GM19395 (cell line): Measurements from ENCODE around the gene IFNE.
A peak's percentile ranks its signal among the peaks of the same experiment; 100 is the strongest.

ENCODE experiments used
- ATAC-seq: cut with Tn5 transposase; IDR thresholded peaks from one replicate; pipeline ENCODE4 v1.9.1; 2021; ENCODE audit warnings: mild to moderate bottlenecking, moderate library complexity; ENCODE audit not compliant: unreplicated experiment

The IFNE gene, protein sequence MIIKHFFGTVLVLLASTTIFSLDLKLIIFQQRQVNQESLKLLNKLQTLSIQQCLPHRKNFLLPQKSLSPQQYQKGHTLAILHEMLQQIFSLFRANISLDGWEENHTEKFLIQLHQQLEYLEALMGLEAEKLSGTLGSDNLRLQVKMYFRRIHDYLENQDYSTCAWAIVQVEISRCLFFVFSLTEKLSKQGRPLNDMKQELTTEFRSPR

DNA sequence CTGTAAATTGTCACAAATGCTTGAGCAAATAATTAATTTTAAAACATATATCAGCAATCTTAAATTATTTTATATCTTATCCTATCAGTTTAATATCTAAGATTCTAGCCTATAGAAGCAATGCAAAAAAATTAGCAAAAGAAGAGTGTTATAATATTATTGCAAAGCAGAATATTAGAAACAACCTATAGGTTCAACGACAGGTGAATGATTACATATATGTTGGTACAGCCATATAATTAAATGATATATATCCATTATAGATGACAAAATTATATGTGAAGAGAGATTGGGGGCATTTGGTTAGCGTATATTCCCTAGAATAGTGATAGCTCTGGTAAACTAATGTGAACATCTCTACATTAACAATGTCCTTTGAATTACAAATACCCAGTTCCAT, at the start of gene IFNE:
TSS of gene IFNE (minus strand) at position 101 of the 400 bp plus-strand sequence. CDS start 619 bp downstream, outside the sequence.
- ATAC-seq: no peak

DNA sequence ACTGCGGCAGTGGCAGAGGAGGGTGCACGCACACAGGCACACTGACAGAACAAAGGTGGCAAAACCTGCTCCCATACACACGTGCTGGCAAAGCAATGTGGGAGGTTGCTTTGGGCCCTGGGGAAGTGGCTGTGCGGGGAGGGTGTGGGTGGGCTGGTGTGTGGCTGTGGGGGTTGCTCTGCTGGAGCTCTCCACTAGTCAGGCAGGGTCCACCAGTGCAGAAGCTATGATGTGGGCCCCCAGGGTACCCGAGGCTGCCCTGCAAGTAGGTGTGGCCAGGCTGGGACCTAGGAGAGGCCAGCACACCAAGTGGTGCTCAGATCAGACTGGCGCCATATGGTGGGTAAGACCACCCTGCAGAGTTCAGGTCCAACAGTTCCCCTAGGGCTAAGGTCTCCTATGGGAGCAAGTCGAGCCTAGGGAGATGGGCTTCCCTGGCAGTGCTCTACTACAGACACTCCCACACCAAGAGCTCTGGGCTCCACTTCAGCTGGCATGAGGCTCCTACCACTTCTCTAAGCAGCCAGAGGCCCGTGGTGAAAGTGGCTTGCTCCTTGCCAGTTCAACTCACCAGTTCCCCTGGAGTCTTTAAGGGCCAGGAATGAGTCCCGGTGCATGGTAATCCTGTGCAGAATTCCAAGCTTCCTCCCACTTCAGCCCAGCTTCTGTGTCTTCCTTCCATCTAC, 46.2 kb upstream of the IFNE start:
- ATAC-seq: no peak

DNA sequence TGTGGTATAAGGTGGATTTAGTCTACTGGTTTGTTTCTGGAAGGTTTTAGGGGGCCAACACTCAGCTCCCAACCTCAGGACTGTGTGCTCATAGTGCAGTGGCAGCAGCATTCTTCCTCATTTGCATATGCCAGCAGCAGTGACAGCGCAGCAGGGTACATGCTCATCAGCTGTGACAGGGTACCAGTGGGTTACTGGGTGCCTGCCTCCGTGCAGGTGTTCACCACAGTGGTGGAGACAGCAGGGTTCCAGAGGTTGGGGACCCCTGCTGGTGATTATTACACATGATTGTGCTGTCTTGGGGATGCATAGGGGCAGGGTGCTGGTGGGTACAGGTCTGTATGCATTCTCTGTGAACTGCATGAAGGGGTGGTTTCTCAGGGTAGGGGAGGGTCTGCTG, 45.5 kb upstream of the IFNE start:
- peak; percentile 57 for ATAC-seq

DNA sequence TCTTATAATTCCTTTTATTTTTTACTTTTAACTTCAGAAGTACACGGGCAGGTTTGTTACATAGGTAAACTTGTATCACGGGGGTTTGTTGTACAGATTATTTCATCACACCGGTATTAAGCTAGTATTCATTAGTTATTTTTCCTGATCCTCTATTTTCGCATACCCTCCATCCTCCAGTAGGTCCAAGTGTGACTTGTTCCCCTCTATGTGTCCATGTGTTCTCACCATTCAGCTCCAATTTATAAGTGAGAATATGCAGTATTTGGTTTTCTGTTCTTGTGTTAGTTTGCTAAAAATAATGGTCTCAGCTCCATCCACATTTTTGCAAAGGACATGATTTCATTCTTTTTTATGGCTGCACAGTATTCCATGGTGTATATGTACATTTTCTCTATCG, 43.1 kb upstream of the IFNE start:
- ATAC-seq: no peak

DNA sequence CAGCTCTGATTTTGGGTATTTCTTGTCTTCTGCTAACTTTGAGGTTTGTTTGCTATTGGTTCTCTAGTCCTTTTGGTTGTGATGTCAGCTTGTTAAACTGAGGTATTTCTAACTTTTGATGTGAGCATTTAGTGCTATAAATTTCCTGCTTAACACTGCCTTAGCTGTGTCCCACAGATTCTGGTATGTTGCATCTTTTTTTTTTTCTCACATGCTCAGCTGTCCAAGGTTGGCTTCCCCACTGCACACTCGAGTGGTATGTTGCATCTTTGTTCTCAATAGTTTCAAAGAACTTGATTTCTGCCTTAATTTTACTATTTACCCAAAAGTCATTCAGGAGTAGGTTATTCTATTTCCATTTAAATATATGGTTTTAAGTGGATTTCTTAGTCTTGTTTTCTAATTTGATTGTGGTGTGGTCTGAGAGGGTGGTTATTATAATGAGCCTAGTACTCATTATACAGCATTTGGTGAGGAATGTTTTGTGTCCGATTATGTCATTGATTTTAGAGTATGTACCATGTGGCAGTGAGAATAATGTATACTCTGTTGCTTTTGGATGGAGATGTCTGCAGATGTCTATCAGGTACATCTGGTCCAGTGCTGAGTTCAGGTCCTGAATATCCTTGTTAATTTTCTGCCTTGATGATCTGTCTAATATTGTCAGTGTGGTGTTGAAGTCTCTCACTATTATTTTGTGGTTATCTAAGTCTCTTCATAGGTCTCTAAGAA, 42.2 kb upstream of the IFNE start:
- ATAC-seq: no peak

DNA sequence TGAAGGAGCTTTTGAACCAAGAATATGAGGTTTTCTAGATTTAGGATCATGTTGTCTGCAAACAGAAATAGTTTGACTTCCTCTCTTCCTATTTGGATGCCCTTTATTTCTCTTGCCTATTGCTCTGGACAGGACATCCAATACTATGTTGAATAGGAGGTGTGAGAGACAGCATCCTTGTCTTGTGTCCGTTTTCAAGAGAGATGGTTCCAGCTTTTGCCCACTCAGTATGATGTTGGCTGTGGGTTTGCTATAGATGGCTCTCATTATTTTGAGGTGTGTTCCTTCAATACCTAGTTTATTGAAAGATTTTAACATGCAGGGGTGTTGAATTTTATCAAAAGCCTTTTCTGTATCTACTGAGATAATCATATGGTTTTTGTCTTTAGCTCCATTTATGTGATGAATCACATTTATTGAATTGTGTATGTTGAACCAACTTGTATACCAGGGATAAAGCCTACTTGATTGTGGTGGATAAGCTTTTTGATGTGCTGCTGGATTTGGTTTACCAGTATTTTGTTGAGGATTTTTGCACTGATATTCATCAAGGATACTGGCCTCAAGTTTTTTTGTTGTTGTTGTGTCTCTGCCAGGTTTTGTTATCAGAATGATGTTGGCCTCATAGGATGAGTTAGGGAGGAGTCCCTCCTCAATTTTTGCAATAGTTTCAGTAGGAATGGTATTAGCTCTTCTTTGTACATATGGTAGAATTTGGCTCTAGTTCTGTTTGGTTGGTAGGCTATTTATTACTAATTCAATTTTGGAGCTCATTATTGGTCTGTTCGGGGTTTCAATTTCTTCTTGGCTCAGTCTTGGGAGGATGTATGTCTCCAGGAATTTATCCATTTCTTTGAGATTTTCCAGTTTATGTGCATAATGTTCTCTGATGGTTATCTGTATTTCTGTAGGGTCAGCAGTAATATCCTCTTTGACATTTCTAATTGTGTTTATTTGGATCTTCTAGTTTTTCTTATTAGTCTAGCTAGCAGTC, 41.2 kb upstream of the IFNE start:
- ATAC-seq: no peak

DNA sequence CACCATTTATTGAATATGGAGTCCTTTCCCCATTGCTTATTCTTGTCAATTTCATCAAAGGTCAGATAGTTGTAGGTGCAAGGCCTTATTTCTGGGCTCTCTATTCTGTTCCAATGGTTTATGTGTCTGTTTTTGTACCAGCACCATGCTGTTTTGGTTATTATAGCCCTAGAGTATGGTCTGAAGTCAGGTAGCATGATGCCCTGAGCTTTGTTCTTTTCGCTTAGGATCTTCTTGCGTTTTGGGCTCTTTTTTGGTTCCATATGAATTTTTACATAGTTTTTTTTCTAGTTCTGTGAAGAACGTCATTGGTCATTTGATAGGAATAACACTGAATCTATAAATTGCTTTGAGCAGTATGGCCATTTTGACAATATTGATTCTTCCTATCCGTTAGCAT, 40.2 kb upstream of the IFNE start:
- ATAC-seq: no peak

DNA sequence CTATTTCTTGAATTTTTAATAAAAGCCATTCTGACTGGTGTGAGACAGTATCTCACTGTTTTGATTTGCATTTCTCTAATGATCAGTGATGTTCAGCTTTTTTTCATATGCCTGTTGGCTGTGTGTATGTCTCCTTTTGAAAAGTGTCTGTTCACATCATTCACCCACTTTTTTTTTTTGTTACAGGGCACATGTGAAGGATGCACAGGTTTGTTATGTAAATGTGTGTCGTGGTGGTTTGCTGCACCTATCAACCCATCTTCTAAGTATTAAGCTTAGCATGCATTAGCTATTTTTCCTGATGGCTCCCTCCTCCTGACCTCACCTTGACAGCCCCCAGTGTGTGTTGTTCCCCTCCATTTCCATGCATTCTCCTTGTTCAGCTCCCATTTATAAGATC, 39.3 kb upstream of the IFNE start:
- ATAC-seq: no peak

DNA sequence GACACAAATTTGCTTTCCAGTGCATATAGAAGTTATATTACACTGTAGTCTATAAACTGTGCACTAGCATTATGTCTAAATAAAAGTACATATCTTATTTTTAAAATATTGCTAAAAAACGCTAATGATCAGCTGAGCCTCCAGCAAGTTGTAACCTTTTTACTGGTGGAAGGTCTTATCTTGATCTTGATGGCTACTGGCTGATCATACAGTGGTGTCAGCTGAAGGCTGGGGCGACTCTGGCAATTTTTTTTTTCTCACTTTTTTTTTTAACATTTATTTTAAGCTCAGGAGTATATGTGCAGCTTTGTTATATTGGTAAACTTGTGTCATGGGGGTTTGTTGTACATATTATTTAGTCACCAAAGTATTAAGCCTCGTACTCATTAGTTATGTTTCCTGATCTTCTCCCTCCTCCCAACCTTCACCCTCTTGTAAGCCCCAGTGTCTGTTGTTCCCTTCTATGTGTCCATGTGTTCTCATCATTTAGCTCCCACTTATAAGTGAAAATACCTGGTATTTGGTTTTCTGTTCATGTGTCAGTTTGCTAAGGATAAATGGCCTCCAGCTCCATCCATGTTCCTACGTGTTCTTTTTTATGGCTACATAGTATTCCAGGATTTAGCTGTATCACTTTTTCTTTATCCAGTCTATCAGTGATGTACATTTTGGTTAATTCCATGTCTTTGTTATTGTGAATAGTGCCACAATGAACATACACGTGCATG, 38.6 kb upstream of the IFNE start:
- no peak for ATAC-seq

DNA sequence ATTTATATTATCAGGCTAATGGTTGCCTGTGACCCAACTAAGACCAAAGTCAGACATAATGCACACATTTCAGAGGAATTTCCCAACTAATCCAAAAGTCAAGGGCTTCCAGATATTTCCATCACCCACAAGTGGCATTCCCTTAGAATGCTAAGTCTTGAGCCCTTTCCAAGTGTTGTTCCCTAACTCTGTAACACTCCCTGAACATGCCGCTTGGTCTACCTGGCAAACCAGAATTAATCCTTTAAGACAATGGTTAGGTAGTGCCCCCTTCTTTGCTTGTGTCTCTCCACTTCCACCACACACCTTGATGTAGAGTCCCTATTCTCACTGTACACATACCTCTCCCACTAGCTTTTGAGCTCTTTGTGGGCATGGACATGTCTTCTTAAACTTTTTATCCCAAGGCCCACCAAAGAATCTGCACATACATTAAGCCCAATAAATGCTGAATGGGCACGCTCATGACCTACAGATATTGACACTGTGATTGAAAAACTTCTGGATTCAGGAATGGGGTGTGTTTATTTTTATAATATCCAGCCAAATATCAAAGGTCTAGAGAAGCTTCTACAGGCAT, 37.8 kb upstream of the IFNE start:
- ATAC-seq: no peak

DNA sequence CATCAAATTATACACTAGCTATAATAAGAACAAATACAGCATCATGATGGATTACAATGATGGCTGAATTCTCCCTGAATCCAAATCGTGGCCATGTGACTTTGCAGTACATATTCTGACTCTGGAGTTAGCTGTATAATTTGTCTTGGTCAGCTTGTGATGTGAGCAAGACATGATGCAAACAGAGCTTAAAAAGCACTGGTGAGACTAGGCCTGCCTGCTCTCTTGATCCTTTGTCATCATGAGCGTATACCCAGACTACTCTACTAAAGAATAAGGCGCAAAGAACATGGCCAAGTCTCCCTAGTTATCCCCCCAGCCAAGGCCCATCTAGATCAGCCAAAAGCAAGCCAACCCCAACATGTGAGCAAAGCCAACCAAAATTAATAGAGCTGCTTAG, 34.7 kb upstream of the IFNE start:
- no peak for ATAC-seq

DNA sequence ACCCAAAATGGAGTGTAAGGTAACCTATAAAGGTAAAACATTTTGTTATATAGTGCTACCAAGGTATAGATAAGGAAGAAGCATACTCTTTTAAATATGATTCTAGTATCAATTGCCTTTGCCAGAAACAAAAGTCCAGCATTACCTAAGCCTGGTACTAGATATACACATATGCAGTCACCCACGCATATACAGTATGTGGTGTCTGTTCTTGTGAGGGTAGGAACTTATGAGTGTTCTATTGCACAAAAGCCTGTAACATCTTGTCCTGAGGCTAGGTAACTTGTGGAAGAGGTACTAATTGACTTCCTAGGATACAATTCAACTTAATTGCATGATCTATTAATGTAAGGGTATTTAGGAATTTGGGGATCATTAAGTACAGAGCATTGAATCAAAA, 31.3 kb upstream of the IFNE start:
- ATAC-seq: no peak

DNA sequence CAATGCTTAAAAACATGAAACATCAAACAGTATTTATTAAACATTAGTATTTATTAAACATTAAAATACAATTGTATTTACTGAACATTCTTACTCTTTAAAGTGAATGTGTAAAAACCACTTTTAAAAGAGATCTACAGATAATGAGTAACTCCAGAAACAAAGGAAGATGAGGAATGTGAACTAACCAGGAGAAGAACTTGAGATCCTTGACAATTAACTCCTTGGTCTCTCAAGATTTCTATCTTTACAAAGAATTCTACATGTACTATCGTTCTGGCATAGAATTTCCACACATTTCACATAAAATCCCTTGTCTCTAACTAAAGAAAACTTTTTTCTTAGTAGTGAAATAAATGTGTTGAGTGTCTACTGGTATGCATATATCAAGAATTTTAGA, 28.7 kb upstream of the IFNE start:
- no peak for ATAC-seq

DNA sequence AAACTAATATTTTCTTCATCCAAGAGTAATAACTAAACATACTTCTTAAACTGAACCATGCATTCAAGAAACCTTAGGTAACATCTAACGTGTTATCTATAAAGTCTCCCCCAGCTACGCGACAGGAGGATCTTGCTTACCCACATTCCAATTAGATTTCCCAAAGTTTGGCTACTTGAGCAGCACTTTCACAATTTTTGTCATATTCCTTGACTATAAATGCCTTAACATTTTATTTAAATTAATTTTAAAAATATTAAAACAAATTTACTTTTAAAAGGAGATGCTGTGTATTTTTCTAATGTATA, 25.3 kb upstream of the IFNE start:
- no peak for ATAC-seq

DNA sequence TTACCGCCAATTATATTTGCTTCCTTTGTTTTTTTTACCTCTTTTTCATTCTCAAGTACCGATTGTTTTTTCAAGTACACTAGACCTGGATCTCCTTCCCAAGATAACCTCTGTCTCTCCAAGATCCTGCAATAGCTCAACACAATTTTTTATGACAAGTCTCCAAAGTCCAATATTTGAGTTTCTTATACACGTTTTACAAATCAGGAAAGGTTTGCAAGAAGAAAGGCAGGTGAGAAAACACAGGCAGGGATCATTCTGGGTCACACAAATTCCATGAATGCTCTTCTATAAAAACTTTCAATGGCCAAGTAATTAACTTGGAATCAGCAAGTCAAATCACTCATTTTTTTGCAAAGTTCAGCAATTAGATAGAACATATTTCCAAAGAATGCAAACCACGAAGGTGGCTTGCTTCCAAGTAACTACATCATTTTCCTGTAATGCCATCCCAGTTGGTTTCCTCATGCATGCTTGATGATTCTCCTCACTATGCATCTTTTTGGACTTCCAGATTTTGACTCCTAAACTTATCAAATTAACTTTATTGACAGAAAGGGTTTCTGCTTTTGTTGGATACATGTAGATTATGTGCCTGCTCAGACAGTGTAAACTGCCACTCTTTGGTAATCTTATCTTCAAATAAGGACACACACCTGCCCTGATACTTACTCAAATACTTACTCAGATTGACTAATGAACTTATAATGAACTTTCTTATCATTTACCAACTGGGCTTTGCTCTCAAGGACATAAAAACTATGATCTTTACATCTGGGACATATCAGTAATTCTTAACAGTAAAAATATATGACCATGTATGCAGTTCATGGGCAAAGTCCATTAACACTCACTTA, 24.7 kb upstream of the IFNE start:
- no peak for ATAC-seq

DNA sequence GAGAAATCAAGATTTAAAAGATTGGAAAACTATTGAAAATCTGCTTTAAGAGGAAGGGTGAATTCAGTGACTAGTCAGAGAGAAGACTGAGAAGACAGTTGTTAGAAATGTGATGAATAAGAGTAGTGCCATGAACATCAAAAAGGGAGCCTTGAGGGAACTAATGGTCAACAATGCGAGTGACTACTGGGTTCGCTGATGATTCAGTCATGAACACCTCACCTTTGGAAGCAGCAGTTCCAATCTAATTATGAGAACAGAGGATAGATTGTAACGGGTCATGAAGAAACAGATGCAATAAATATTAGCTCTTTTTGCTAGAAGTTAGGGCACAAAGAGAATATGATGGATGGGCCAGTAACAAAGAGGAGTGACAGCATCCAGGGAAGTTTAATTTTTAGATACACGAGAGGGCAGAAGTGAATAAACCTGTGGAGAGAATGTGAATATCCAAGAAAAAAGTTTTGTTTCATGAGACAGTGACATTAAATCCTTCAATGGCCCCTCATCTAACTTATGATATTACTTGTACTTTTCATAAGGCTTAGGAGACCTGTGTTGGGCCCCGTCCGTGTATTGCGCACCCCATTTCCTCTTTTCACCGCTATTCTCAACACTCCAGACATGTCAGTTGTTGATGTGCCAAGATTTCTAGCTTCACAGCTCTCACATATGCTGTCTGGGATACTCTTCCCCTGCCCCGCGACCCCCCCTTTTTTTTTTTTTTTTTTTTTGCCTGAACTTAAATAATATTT, 23.5 kb upstream of the IFNE start:
- no peak for ATAC-seq

DNA sequence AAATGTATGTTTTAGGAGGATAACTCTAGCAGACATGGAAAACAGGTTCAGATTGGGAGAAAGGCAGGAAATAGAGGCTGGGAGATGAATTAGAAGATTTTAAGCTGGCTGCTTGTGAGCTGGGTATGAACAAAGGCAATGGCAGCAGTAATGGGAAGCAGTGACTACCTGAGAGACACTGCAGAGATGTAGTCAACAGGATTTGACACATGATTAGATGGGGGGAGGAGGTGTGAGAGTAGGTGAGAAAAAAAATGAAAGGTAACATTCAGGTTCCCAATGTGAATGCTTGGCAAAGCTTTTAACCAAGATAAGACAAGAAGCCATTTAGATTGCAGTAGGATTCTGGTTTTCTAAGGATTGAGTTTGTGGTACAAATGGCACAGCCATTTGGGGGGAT, 22.8 kb upstream of the IFNE start:
- no peak for ATAC-seq

DNA sequence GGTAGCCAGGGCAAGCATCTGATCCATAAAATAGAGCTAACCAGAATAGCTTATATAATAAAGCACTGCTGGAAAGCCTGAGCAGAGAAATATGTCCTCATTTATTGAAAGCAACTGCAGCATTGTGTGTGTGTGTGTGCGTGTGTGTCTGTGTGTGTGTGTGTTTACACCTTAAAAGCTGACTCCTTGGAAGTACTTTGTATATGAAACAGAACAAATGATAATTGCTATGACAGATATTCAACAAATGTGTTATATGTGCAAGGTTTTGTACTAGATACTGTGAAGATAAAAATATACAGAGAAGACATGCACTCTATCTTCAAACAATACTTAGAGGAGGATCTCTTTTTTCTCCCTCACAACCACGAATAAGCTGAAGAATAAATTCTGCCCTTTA, 22.0 kb upstream of the IFNE start:
- ATAC-seq: no peak

DNA sequence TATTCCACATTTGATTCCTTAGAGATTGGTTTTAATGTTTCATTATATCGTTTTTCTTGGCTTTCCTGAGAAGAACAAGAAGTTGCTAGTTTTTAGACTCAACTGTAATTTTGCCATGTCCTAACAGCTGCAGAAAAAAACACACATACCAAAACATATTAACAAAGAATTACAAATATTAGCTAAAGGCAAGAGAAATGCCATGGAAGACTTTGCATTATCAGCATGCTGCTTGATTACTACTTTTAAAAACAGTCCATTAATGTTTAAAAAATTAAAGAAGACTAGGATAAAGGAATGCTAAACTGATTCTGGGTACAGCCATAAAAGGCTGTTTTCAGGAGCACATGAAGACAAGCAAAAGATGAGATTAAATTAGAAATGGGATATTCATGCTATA, 20.5 kb upstream of the IFNE start:
- ATAC-seq: no peak
